GM08714 (cell line): ENCODE data around the gene TUSC2.

Experiments
- H3K4me3 ChIP-seq: fragments of 200-500 bp; sonication (Bioruptor generic); 2 replicates; pipeline ENCODE4 v1.5.1; 2014; ENCODE audit warnings: mild to moderate bottlenecking, low read length, inconsistent platforms
- ZNF274 ChIP-seq: IDR thresholded peaks from 2 replicates; pipeline ENCODE4 v1.6.1; 2012; ENCODE audit warnings: mild to moderate bottlenecking, low read depth, low read length

Gene TUSC2

DNA sequence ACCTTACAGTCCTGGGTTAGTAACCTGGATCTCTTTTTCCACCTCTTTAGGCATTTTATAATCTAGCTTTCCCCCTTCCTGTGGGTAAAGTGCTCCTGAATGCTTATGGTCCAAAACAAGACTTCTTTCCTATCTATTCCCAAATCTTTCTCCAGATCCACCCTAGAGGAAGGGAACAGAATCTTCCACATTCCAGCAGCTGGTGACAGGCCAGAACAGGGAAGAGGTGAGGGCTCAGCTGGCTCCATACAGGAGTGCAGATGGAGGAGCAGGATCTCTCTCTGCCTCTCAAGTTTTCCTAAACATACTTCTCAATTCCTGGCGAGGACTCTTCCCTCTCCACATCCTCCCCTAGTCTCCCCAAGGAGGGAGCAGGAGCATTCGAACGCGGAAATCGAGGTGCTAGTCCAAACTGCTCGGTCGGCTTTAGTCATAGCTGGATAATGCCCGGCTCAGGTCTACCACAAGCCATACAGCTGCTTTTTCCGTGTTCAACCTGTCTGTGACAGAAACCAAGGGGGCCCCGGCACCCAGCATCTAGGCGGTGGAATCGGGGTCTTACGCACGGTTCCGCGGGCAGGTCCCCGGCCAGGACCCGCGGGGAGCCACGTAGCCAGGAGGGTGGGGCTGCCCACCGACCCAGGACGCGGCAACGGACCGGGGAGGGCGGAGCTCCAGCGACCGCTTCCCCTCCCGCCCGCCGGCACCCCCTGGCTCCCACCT is 8.6 kb upstream of the TUSC2 start:
- no peak for TF ChIP-seq ZNF274
- H3K4me3 ChIP-seq, result peak overlapping the region; percentile 71

- no peak for TF ChIP-seq ZNF274
- H3K4me3 ChIP-seq, result no peak overlapping the region
These were observed 6.5 kb upstream of the TUSC2 start for GRCh38 chr3:50334339-50335075.

DNA sequence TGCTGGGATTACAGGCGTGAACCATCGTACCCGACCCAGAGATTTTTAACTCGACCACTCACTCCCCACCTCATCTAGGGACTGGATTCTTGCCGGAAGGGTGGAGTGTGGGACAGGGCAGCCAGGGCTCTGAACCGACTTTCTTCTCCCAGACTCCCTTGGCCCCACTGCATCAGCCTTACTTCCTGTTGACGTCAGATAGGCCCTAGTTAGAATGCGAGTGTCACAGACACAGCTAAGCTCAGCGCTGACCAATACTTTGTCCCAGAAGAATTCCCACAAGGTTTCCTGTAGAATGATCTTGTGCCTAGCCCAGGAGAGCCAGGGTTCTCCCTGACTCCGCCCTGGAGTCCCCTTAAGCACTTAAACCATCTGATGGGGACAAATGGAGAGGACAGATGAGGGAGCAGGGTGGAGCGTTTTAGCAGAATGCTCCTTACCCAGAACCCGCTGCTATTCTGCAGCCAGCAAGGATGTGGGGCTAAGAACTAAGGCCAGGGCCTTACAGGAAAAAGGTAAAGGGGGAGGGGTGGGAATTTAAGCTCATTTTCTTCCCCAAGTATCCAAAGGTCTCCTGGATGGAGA is 5.8 kb upstream of the TUSC2 start:
- TF ChIP-seq ZNF274, result no peak
- no peak overlapping the region for H3K4me3 ChIP-seq

DNA sequence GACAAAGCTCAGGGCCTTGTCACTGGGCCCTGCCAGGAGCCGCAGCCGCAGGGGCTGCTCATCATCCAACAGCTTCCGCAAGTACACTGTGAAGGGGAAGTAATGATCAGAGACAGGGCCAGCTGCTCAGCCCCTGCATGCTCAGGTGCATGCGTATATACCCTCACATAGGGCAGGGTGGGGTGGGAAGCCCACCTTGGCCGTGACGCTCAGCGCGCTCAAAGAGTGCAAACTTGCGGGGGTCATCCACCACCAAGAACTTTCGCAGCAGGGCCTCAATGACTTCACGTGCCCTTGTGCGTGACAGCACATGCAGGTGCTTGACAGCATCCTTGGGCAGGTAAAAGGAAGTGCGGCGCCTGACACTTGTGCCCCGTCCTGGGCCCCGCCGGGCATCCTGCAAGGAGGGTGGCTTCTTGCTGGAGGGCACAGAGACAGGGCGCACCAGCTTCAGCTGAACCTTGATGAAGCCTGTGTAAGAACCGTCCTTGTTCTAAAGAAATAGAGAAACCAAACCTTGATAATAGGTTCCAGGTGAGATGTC is 3.4 kb upstream of the TUSC2 start:
- no peak for TF ChIP-seq ZNF274

GRCh38 chr3:50330330-50330729 is 2.3 kb upstream of the TUSC2 start:
- H3K4me3 ChIP-seq, result no peak overlapping the region
- TF ChIP-seq ZNF274, result no peak

More for the DNA sequence above, 3.4 kb upstream of the TUSC2 start:
- no peak overlapping the region for H3K4me3 ChIP-seq

- H3K4me3 ChIP-seq, result peak overlapping the region; percentile 94
These were observed 894 bp downstream of the TUSC2 start for GRCh38 chr3:50327129-50327528.

DNA sequence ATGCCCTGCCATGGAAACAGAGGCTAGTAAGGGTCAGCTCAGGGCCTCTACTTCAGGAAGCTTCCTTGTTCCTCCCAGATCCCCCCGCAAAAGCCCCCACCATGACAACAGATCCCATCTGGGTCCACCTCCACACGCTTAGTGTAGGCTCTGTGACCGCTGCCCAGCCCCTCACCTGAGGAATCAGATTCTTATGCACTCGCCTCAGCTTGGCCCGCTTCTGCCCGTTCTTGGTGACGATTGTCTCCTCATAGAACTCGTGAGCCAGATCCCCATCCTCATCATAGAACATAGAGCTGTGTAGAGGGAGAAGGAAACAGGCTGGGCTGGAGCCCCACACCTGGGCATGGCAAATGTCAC is 1.9 kb downstream of the TUSC2 start:
- no peak for TF ChIP-seq ZNF274
- H3K4me3 ChIP-seq, result no peak overlapping the region

More at GRCh38 chr3:50327129-50327528, 894 bp downstream of the TUSC2 start:
- no peak for TF ChIP-seq ZNF274

GRCh38 chr3:50325497-50326181 is 2.4 kb downstream of the TUSC2 start:
- TF ChIP-seq ZNF274, result no peak
- H3K4me3 ChIP-seq, result no peak overlapping the region

DNA sequence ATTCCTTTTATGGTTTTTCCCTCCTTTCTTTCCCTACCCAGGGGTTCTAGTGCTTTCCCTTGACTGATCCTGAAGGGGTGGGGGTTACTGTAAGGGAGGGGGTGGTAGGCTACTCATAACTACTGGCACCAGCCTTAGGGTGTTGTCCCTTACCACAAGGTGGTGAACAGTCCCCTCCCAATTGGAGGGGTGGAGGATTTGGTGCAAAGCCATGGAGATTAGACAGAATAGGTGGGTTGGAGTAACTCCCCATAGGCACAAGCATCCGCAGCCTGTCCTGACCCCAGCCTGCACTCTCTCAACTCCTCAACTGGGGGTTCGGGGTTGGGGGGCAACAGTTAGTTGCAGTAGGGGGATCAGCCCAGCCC is 2.9 kb downstream of the TUSC2 start:
- no peak overlapping the region for H3K4me3 ChIP-seq

GRCh38 chr3:50324351-50325112 is 3.5 kb downstream of the TUSC2 start:
- no peak overlapping the region for H3K4me3 ChIP-seq
- no peak for TF ChIP-seq ZNF274

More for the DNA sequence above, 2.9 kb downstream of the TUSC2 start:
- no peak for TF ChIP-seq ZNF274

GRCh38 chr3:50323614-50324199 is 4.3 kb downstream of the TUSC2 start:
- TF ChIP-seq ZNF274, result no peak

DNA sequence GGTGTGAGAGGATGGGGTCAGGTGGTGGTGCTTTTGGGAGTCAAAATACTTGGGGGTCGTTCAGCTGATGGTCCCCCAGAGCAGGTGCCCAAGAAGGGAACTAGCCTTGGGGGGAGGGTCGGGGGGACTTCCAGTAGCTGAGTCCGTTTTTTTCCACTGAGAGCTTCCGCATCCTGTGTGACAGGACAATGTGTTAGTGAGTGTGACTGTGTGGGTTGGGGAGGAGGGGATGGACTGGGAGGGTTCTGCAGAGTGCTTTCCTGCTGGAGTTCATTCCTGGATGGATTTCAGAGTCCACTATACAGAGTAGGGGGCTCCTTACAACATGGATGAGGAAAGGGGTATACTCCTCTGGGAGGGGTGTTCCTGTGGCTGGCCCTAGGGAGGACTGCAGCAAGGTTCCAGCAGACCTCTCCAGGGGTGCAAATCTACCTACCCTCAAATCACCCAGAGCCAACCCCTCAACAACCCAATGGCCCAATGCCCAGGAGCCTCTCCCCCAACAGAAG is 4.9 kb downstream of the TUSC2 start:
- no peak for TF ChIP-seq ZNF274
- H3K4me3 ChIP-seq, result no peak overlapping the region

More at GRCh38 chr3:50323614-50324199, 4.3 kb downstream of the TUSC2 start:
- H3K4me3 ChIP-seq, result no peak overlapping the region
